Effector memory CD8-positive, alpha-beta T cell (primary cell): ENCODE results near the gene TIRAP.

Experiments
- ATAC-seq: fragments of 150-1000 bp; cut with Tn5 transposase; replicated peaks from 2 replicates; pipeline ENCODE4 v1.10.0; 2021; ENCODE audit warnings: mild to moderate bottlenecking, moderate library complexity
- DNase-seq, 3 experiments: peaks; one replicate each; pipeline ENCODE4 v3.0.0; 2021
- H3K27ac Mint-ChIP-seq, 2 donors: one replicate each; pipeline ENCODE4 v1.8.0; 2022; ENCODE audit warnings: mild to moderate bottlenecking in 2 of 2, mixed read lengths in 2 of 2, moderate library complexity in 2 of 2
- H3K27me3 Mint-ChIP-seq, 2 donors: one replicate each; pipeline ENCODE4 v1.8.0; 2022; ENCODE audit warnings: mixed read lengths in 2 of 2
- H3K36me3 Mint-ChIP-seq: one replicate; pipeline ENCODE4 v1.8.0; 2022; ENCODE audit warnings: mild to moderate bottlenecking, moderate library complexity, mixed read lengths; ENCODE audit not compliant: insufficient read depth
- H3K4me1 Mint-ChIP-seq, 2 donors: one replicate each; pipeline ENCODE4 v1.8.0; 2022; ENCODE audit warnings: low read depth in 2 of 2, mixed read lengths in 2 of 2
- H3K4me3 Mint-ChIP-seq, 2 donors: one replicate each; pipeline ENCODE4 v1.8.0; 2022; ENCODE audit warnings: mild to moderate bottlenecking in 2 of 2, mixed read lengths in 2 of 2, moderate library complexity in 2 of 2
- H3K9me3 Mint-ChIP-seq, 2 donors: one replicate each; pipeline ENCODE4 v1.8.0; 2022; ENCODE audit warnings: mixed read lengths in 2 of 2

Gene TIRAP

DNA sequence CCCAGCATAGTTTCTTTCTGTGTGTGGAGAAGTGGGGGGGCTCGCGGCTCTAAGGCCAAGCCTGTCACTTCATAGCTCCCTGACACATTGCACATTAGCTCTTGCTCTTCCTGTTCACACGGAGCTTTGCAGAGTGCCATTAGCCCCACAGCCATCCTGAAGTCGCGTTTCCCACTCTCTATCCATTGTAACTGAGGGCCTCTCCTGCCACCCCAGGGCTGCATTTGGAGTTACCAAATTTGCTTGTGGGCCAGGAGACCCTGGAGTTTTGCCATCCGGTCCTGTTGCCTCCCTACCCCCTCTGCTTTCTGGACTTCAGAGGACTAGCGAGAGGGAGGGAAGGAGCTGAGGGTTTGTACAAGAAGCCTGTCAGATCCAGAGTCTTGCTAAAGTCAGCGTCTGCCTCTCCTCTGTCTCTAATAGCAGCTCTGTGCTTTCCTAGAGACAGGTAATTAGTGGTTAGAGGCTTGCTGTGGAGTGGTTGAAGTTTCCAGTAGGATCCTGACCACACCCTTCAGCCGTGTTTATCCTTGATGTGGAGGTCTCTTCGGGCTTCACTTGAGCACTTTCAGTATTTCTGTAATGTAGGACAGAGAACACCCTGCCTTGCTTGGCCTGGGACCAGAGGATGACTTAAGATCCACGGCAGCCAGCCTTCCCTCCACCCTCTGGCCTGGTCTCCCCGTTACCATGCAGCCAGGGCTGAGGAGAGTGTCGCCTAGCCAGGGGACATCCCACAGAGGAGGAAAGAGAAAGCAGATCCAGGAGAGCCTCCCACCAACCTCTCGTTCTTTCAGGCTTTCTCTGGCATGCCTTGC lies 35.1 kb downstream of the TIRAP start:
- Mint-ChIP-seq H3K36me3 (peaks cover 19% of the 10 kb centered on the region), H3K27me3 (no peaks in the 10 kb centered on the region), H3K27ac (peak overlapping the region; percentile 91 to 94), H3K4me1 (peaks cover 27 to 49% of the 10 kb centered on the region in 2 donors), H3K4me3 (peak overlapping the region; percentile 63 to 70), H3K9me3 (no peaks in the 10 kb centered on the region)
- no peak for DNase-seq
- peak; percentile 65 for ATAC-seq

DNA sequence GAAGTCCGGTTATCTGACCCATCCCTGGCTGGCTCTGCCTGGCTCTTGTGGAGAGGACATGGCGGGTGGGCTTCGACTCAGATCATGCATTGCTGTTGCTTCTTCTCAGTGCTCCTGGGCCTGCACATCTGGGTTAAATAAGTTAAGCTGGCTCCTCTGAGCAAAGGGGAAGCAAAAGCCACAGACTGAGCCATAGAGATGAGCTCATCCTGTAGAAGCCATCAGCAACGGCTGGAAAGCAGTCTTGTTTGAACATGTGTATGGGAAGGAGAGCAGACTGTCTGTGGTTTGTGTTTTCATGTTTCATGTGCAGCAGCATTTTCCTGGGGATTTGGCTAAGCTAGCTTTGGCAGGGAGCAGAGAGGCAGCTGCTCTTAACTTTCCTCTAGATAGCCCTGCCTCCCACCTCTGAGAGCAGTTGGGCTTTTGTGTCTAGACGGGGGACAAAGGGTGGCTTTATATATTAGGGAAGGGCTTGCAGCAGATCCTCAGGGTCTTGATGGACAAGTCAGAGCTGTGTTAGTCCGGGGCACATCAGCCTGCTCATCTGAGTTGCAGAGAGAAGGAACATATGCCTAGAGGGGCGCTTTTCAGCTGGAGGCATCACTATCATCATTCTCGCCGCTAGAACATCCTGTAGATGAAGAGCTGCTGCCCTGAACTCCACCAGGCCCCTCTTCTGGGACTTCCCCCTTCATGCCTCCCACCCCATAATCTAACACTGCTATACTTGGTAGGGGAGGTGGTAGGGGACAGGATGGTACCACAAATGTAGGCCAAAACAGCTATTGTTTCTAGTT lies 35.9 kb downstream of the TIRAP start:
- no peaks in the 10 kb centered on the region for H3K9me3 Mint-ChIP-seq
- H3K36me3 Mint-ChIP-seq, result peaks cover 21% of the 10 kb centered on the region
- DNase-seq (peak in 1 of 3 experiments; percentile 21), ATAC-seq (peak; percentile 86)
- H3K27me3 Mint-ChIP-seq, result no peaks in the 10 kb centered on the region
- H3K27ac Mint-ChIP-seq, result peak overlapping the region; percentile 91 to 94
- H3K4me3 Mint-ChIP-seq, result peak overlapping the region; percentile 63 to 70
- H3K4me1 Mint-ChIP-seq, result peaks cover 24 to 44% of the 10 kb centered on the region in 2 donors

DNA sequence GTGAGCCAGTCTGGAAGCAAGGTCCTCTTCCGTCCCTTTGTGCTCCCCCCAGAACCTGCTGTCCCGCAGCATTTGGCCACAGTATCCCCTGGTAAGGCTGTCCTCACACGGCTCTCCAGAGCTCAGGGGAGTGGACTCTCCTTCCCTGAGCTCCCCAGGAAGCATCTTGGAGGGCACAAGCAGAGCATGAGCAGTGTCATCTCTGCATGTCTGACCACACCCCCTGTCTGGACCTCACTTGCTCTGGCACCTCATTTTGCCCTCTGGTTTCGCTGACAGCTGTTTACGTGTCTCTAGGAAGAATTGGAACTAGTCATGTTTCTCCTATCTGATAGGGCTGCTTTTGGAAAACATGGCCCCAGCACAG lies 36.5 kb downstream of the TIRAP start:
- Mint-ChIP-seq H3K36me3 (peaks cover 21% of the 10 kb centered on the region), H3K27ac (peak overlapping the region; percentile 91 to 94), H3K9me3 (no peaks in the 10 kb centered on the region), H3K4me1 (peaks cover 24 to 40% of the 10 kb centered on the region in 2 donors), H3K4me3 (peak overlapping the region in 1 of 2 donors; percentile 70), H3K27me3 (no peaks in the 10 kb centered on the region)
- ATAC-seq, result no peak
- DNase-seq, result no peak

DNA sequence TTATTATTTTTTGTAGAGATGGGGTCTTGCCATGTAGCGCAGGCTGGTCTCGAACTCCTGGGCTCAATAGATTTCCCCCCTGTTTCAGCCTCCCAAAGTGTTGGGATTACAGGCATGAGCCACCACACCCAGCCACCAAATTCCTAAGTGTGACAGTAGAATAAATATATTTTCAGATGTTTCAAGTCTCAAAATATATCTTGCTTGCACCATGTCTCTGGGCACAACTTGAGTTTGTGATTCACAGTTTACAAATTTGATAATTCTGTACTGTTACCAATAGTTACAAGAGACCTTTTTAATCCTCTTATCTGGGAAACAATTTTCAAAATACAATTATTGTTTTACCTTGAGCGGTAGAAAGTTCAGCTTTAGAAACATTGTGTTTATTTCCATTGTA lies 40.1 kb downstream of the TIRAP start:
- Mint-ChIP-seq H3K9me3 (no peaks in the 10 kb centered on the region), H3K27ac (no peak overlapping the region), H3K36me3 (peaks cover 10% of the 10 kb centered on the region), H3K4me3 (no peak overlapping the region), H3K27me3 (no peaks in the 10 kb centered on the region), H3K4me1 (peaks cover 21 to 41% of the 10 kb centered on the region in 2 donors)
- ATAC-seq, result no peak
- DNase-seq, result no peak

DNA sequence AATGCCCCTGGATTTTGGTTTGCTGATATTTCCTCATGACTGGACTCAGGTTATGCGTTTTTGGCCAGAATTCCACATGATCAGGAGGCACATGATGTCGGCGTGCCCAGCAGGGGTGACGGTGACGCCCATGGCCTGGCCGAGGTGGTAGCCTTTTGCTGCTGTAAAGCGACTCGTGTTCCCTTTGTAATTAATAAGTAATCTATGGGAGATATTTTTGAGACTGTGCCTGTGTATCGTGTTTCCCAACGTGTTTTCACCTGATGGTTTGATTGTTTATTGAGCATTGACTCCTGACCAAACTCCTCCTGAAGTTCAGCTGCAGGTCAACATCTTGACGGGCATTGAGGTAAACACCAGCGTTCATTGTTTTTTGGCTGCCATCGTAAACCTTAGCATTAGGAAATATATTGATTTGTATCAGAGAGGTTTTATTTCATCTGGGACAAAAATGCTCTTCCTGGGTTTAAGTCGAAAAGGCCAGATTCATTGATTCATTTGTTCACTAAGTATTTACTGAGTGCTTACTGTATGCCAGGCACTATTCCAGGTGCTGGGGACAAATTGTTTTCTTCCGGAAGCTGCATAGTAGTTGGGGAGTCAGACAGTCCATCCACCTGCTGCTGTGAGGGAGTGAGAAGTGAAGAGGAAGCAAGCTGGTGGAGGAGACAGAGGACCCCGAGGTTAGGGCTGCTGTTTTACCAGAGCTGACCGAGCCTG lies 44.5 kb downstream of the TIRAP start:
- ATAC-seq, result no peak
- Mint-ChIP-seq H3K36me3 (peaks cover 17% of the 10 kb centered on the region), H3K4me3 (peak overlapping the region; percentile 29 to 56), H3K9me3 (no peaks in the 10 kb centered on the region), H3K4me1 (peaks cover 35% of the 10 kb centered on the region in 2 donors), H3K27ac (peak overlapping the region; percentile 70 to 90), H3K27me3 (no peaks in the 10 kb centered on the region)
- no peak for DNase-seq

DNA sequence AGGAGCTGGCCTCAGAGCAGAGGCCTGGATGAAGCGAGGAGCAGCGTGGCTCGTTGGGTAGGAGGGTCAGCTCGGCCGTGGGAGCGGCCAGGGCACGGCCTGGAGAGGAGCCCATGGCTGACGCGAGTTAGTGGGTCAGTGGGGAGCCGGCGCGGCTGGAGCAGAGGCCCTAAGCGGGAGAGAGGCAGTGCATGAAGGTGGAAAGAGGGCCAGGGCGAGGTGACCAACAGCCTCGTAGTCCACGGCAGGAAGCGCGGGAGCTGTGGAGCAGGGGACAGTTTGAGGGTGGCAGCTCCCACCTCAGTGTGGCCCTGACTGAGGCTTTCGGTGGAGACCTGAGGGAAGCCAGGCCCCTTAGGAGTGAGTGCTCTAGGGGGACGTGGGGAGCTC lies 45.1 kb downstream of the TIRAP start:
- Mint-ChIP-seq H3K4me3 (peak overlapping the region in 1 of 2 donors; percentile 29), H3K36me3 (peaks cover 19% of the 10 kb centered on the region), H3K27ac (peak overlapping the region; percentile 70 to 90), H3K4me1 (peaks cover 39 to 40% of the 10 kb centered on the region in 2 donors), H3K27me3 (no peaks in the 10 kb centered on the region), H3K9me3 (no peaks in the 10 kb centered on the region)
- ATAC-seq (no peak), DNase-seq (no peak)

DNA sequence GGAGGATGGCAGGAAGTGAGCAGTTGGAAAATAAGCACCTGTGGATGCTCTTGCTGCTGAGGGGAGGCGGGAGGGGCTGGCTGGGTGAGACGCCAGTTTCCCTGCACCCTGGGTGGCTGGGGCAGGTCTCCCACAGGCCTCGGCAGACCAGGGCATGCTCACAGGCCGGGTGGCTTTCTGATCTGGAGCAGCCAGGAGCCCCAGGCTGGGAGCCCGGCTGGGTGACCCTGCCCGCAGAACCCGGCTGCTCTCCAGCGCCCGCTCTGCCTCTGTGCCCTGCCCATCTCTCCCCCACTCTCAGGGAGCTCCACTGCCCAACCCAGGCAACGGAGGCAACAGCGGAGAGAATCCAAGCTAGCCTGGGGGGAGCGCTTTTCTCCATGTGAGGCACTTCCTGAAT lies 45.6 kb downstream of the TIRAP start:
- ATAC-seq, result no peak
- peaks cover 44% of the 10 kb centered on the region in 2 donors for H3K4me1 Mint-ChIP-seq
- peak overlapping the region; percentile 79 to 90 for H3K27ac Mint-ChIP-seq
- no peaks in the 10 kb centered on the region for H3K9me3 Mint-ChIP-seq
- peaks cover 18% of the 10 kb centered on the region for H3K36me3 Mint-ChIP-seq
- no peak for DNase-seq
- H3K27me3 Mint-ChIP-seq, result no peaks in the 10 kb centered on the region
- H3K4me3 Mint-ChIP-seq, result no peak overlapping the region

DNA sequence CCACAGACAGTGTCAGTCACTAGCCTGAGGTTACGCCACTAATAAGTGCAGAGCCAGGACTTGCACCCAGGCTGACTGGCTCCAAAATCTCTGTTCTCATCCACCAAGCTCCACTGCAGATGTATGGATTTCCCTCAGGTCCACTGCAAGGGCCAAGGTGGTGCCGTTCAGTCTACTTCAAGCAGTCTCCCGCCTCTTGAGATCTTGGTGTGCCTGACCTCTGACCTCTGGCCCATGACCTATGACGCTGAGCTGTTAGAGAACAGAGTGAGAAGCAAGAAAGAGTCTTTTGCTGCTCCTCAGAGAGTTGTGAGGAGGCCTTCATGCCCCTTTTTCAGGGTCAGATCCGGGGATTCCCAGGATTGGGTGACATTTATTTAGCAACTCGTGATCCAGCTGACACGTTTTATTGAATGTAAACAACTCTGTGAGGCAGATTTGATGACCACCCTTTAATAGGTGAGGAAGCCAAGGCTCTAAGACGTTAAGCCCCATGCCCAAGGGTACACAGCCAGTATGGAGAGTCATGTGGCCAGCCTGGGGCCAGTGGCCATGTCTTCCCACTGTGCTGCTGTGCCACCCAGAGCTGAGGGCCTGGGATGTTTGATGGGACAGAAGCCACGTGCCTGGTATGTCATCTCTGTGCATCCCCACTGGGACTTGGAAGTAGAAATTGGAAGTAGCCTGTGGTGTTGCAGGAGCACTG lies 46.2 kb downstream of the TIRAP start:
- Mint-ChIP-seq H3K9me3 (no peaks in the 10 kb centered on the region), H3K4me1 (peaks cover 48 to 49% of the 10 kb centered on the region in 2 donors), H3K4me3 (peak overlapping the region; percentile 32 to 50), H3K36me3 (peaks cover 15% of the 10 kb centered on the region), H3K27ac (peak overlapping the region; percentile 79 to 90), H3K27me3 (no peaks in the 10 kb centered on the region)
- DNase-seq (no peak), ATAC-seq (no peak)

DNA sequence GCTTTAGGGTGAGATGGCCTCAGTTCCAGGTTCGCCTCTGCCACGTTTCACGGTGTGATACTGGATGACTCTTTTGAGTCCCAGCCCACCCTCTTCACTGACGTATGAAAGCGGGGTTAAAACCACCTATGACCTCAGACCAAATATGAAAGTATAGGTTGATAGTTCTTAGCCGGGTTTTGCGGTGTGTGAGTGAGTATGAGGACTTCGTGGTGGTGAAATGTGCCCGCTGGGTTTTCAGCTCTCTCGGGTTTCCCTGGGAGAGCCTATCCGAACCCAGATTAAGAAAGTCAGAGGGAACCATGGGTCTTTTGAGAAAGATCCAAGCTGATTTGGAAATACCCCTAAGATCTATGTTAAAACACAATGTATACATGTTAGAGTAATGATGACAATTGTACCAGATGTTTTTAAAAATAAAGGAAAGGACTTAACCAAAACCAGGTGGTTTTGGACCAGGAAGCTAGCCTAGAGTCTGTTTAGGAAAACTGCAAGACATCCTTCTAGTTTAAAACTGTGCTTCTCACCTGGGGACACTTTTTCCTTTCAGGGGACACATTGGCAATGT lies 46.8 kb downstream of the TIRAP start:
- H3K36me3 Mint-ChIP-seq, result peaks cover 15% of the 10 kb centered on the region
- no peaks in the 10 kb centered on the region for H3K9me3 Mint-ChIP-seq
- peak overlapping the region; percentile 32 to 50 for H3K4me3 Mint-ChIP-seq
- DNase-seq, result peak; percentile 33 to 58 (median 51)
- H3K27ac Mint-ChIP-seq, result peak overlapping the region; percentile 79 to 90
- ATAC-seq, result peak; percentile 76
- no peaks in the 10 kb centered on the region for H3K27me3 Mint-ChIP-seq
- peaks cover 49% of the 10 kb centered on the region in 2 donors for H3K4me1 Mint-ChIP-seq

DNA sequence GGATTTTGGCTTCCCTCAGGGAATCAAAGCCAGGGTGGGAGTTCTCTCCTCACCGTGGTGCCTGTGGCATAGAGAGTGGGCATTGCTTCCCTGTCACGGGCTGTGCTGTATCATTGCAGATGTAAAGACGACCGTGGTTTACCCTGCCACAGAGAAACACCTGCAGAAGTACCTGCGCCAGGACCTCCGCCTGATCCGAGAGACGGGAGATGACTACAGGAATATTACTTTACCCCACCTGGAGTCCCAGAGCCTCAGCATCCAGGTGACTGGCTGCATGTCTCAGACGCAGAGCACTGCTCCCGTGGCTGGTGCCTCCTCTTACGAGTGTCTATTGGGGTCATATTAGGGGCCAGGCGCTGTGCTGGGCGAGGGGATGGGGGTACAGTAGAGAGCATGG lies 48.4 kb downstream of the TIRAP start:
- no peaks in the 10 kb centered on the region for H3K27me3 Mint-ChIP-seq
- H3K4me3 Mint-ChIP-seq, result peak overlapping the region in 1 of 2 donors; percentile 66
- ATAC-seq (no peak), DNase-seq (no peak)
- H3K36me3 Mint-ChIP-seq, result peaks cover 17% of the 10 kb centered on the region
- peak overlapping the region; percentile 68 to 90 for H3K27ac Mint-ChIP-seq
- no peaks in the 10 kb centered on the region for H3K9me3 Mint-ChIP-seq
- peaks cover 47 to 55% of the 10 kb centered on the region in 2 donors for H3K4me1 Mint-ChIP-seq

DNA sequence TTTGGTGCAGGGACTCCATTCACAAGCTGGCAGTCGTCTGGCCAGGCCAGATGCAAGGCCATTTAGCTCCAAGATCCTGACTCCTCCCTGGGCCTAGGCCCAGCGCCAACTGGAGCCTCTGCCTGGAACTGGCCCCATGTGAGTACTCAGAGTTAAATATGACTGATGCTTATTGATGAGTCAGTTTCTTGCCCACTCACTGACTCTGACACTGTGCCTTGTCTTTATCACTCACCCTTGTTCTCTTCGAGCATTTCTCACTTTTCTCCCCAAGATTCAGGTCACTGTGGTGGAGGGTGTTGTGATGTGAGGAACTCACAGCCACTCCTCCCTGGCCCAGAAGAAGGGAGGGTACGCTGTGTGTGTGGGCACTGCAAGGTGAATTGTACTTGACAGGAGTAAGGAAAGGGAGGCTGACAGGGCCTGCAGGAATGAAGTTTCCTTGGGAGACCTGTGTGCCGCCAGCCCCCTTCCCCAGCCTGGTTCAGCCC lies 49.4 kb downstream of the TIRAP start:
- Mint-ChIP-seq H3K4me3 (peak overlapping the region; percentile 6 to 66), H3K9me3 (no peaks in the 10 kb centered on the region), H3K4me1 (peaks cover 47 to 58% of the 10 kb centered on the region in 2 donors), H3K27me3 (no peaks in the 10 kb centered on the region), H3K36me3 (peaks cover 18% of the 10 kb centered on the region), H3K27ac (peak overlapping the region; percentile 26 to 90)
- DNase-seq (peak; percentile 25 to 53 (median 48)), ATAC-seq (peak; percentile 84)

DNA sequence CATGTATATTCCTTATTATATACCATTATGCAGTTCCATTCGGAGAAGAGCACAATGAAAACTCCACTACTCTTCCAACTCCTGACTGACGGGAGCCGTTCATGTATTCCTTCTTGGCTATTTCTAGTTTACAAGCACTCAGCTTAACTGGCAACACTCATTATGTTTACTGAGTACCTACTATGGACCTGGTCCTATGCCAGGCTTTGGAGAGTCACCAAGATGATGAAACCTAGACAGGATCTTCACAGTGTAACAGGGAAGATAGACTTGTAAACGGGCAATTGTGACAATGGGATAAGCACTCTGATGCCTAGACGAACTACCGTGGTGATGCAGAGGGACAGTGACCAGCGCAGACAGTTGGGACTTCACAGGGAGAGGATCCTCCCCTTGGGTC lies 50.2 kb downstream of the TIRAP start:
- H3K27ac Mint-ChIP-seq, result peak overlapping the region; percentile 26 to 90
- peaks cover 24% of the 10 kb centered on the region for H3K36me3 Mint-ChIP-seq
- H3K9me3 Mint-ChIP-seq, result no peaks in the 10 kb centered on the region
- no peaks in the 10 kb centered on the region for H3K27me3 Mint-ChIP-seq
- no peak for ATAC-seq
- H3K4me3 Mint-ChIP-seq, result no peak overlapping the region
- no peak for DNase-seq
- H3K4me1 Mint-ChIP-seq, result peaks cover 41 to 53% of the 10 kb centered on the region in 2 donors
